CD4-positive, alpha-beta T cell treated with Interleukin-21 for 1 hour (primary cell): Measurements from ENCODE around the gene RAB3IL1.

Experiments
- DNase-seq: peaks from one replicate; pipeline ENCODE4 v3.0.0-alpha.2; 2020

The RAB3IL1 gene

GRCh38 chr11:61901397-61901796 is 16.0 kb downstream of the RAB3IL1 start:
- DNase-seq = no peak

DNA sequence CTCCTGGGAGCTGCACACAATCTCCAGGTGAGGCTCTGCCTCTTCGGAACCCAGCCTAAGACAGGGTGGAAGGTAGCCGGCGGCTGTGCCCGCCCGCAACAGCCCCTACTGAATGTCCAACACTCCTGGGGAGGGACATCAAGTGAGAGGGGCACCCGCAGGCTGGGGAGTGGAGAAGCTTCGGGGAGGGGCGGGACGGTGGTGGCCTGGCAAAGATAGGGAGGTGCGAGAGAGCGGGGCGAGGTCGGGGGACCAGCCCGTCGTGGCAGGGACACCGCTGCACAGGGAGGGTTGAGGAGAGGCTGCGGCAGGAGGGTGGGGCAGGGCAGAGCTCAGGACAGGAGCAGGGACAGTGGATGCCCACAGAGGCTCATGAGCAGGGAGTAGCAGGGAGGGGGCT is 17.1 kb downstream of the RAB3IL1 start:
- no peak for DNase-seq

- peak; percentile 92 for DNase-seq
Measured at GRCh38 chr11:61899146-61899841, 18.1 kb downstream of the RAB3IL1 start.

DNA sequence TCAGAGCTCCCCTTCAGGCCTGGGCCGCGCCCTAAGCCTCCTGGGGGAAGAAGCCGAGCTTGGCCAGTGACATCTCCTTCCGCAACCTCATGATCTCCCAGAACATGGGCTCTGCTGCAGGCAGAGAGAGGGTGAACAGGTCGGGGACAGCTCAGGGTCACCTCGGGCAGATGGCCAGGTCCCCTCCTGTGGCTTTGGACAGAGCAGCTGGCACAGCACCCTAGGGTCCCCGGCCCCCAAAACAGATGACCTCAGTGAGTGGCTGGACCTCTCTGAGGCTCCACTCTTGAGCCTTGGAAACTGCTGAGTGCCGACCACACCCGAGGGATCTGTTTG is 19.2 kb downstream of the RAB3IL1 start:
- no peak for DNase-seq

DNA sequence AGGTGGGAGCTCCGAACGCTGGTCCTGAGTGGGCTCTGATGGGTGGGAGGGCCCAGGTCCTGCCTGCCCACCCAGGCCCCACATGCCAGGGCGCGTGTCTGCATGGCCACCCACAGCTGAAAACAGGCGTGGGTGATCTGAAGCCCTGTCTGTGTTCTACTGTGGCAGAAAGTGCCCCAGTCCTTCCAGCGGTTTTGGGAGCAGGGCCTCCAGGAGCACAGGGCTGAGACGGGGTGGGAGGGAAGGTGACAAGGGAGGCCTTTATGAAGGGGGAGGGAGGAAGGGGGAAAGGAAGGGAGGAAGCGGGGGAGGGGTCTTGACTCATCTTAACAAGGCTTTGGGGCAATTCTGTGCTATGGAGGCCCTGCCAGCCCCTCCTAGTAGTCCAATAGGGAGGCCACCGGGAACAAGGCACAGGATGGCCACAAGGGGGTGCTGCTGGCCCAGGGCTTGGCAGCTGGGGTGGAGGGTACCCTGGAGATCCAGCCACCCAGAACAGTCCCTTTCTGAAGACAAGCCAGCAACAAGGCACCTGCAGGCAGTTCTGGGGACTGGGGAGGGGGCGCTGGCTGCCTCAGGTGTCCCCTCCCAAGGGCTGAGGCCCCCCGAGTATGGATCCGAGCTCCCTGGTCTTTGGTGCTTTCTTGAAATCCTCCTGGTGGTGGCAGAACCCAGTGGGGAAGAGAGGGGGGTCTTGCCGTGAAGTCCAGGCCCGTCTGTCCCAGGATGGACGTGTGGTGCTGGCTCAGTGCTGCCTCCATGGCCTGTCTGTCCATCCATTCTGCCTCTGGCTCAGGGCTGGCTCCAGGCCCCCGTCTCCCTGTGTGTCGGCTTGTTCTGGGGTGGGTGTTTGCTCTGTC is 19.7 kb downstream of the RAB3IL1 start:
- peak; percentile 76 for DNase-seq

DNA sequence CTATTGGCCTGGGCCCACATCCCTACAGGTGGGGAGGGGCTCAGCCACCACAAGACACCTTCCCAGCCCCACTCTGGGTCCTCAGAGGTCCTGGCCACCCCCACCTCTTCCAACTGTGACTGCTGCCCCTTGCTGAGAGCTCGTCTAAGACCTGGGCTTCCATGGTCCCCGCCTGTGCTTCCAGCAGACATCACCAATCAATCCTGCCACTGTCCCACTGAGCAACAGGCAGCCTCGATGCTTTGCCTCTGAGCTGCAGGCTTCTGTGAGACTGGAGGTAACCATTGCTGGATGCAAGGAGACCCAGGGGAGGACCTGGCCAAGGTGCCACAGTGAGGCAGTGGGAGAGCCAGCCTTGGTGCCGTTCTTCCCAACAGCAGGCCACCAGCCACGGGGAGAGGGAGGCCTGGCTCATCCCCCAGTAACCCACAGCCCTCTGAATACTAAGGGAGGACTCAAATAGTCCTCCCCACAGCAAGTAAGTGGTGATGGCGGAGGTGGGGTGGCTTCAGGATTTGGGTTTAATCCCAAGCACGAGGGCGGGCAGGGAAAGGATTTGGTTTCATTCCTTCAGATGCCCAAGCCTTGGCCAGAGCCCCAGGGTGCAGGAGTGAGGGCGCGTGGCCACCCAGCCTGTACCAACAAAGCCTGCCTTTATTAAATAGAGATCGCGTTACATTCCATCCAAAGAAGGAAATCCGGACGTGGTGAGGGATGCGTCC is 20.5 kb downstream of the RAB3IL1 start:
- no peak for DNase-seq

DNA sequence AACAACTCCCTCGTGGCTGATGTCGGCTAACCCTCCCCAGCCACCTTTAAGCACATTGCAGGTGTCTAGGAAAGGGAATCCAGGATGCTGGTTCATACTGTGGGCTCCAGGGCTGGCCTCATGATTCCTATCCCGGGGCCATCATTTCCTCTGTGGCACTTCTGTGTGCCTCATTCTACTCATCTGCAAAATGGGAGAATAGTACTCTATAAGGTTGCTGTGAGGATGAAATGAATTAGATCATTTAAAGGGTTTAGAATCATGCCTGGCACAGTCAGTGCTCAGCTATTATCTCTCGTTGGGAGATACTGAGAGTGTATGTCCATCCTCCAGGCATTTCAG is 21.7 kb downstream of the RAB3IL1 start:
- no peak for DNase-seq

GRCh38 chr11:61895046-61895717 is 22.2 kb downstream of the RAB3IL1 start:
- no peak for DNase-seq

GRCh38 chr11:61893981-61894380 is 23.4 kb downstream of the RAB3IL1 start:
- DNase-seq = no peak

GRCh38 chr11:61892085-61892370 is 25.3 kb downstream of the RAB3IL1 start:
- no peak for DNase-seq

- DNase-seq = peak; percentile 81
Measured at GRCh38 chr11:61891331-61892084, 25.9 kb downstream of the RAB3IL1 start, which contains the start of gene FADS3. TSS of gene FADS3 (minus strand) at chr11:61891545. CDS start at chr11:61891381, 164 bp downstream.

GRCh38 chr11:61890529-61891330 is 26.6 kb downstream of the RAB3IL1 start:
- DNase-seq = peak; percentile 37

DNA sequence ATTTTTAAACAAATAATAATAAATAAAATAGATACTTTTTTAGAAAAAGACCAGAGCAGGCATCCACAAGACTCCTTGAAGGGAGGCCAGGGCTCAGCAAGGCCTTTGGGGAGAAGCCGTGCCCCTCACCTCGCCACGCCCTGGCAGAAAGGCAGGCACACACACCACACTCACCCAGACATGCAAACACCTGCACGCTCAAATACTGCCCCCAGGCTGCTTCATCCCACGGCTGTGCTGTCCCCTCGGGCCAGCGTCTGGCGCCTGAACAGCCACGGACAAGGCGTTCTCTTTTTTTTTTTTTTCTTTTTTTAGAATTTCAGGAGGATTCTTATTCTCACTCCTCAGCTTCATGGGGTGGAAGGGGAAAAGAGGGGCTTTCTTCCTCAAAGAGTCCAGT is 27.5 kb downstream of the RAB3IL1 start:
- DNase-seq = no peak

DNA sequence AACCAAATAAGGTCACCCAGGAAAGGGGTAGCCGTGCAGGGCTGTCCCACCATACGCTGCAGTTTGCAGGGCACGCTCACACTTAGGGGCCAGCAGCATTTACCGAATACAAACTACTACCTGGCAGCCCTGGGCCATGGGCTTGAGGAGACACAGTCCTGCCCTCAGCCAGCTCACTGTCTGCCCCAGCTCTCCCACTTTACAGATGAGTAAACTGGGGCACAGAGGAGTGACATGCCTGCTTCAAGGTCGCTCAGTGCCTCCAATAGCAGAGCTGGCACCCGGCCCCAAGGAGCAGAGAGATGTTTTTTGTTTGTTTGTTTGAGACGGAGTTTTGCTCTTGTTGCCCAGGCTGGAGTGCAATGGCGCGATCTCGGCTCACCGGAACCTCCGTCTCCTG is 28.8 kb downstream of the RAB3IL1 start:
- no peak for DNase-seq

- DNase-seq = no peak
Measured at GRCh38 chr11:61887839-61888494, 29.4 kb downstream of the RAB3IL1 start.

- no peak for DNase-seq
Measured at GRCh38 chr11:61886643-61887042, 30.7 kb downstream of the RAB3IL1 start.

- DNase-seq = no peak
Measured at GRCh38 chr11:61885784-61886580, 31.4 kb downstream of the RAB3IL1 start.

DNA sequence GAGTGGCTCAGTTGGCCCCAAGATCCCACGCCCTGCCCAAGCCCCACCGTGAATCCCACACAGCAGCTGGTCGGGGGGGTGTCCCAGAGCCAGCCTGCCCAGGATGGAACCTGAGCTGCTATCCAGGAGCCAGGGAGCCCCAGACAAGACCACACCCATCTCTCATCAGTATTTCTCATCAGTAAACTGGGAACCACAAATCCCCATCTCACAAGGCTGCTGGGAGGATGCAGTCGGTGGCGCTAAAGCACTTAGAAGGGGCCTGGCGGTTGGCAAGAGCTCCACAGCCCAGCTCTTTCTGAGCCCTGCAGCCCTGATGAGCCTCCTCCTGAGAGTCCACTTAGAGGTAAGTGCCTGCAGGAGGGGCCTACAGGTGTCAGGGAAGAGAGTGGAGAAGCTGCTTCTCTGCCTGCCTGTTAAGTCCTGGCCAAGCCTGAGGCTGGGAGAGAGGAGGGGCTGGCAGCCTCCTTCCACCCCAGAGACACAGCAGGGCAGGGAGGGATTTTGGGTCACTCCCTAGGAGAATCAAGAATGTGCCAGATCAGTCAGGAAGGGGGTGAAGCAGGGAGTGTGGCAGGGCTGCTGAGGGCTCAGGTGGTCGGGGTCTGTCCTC is 32.1 kb downstream of the RAB3IL1 start:
- DNase-seq = no peak

GRCh38 chr11:61883947-61884346 is 33.4 kb downstream of the RAB3IL1 start:
- DNase-seq = no peak

DNA sequence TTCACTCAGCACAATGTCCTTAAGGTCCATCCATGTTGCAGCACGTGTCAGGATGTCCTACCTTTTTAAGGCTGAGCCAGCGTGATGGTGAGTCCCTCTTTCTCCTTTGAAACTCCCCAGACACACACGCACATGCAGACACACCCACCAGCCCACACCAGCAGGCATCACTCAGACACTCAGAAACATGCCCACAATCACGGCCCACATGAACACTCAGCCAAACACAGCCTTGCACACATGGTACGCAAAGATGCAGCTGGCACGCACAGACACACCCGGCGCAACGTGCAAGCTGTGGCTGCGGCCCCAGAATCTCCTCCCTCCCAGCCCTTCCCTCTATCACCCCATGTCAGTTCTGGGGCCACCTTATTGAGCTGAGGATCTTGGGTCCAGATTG is 34.0 kb downstream of the RAB3IL1 start:
- no peak for DNase-seq
